K562 (cell line): Measurements from ENCODE around the gene IL5. TPM values are rescaled to one million over a fixed set of nuclear protein-coding genes. Genes with fewer than 3 reads are reported as not detected.

Experiments used
- CHD1 ChIP-seq: fragments of 200-600 bp; sonication (generic); IDR thresholded peaks from one replicate; pipeline ENCODE4 v1.6.1; 2012; ENCODE audit warnings: mild to moderate bottlenecking, moderate library complexity, low read length, inconsistent platforms
- ERF ChIP-seq: fragments of 450-650 bp; formaldehyde crosslinking; IDR thresholded peaks from 2 replicates; pipeline ENCODE4 v1.4.0; 2020; ENCODE audit warnings: mild to moderate bottlenecking, mixed read lengths
- GTF2E2 ChIP-seq: fragments of 200-800 bp; sonication (Bioruptor generic); IDR thresholded peaks from 2 replicates; pipeline ENCODE4 v1.6.1; 2016; ENCODE audit warnings: missing genetic modification characterization, missing compliant biosample characterization
- PHF20 ChIP-seq: fragments of 450-650 bp; IDR thresholded peaks from 2 replicates; pipeline ENCODE4 v1.6.1; 2018; ENCODE audit not compliant: partially characterized antibody
- PHF21A ChIP-seq: fragments of 450-650 bp; IDR thresholded peaks from 2 replicates; pipeline ENCODE4 v1.6.1; 2017; ENCODE audit warnings: low read depth, borderline replicate concordance
- ZNF263 ChIP-seq: sonication (generic); formaldehyde crosslinking; IDR thresholded peaks from 2 replicates; pipeline ENCODE4 v1.8.0; 2022; ENCODE audit warnings: mild to moderate bottlenecking, missing genetic modification reagents, borderline replicate concordance
- ZNF79 ChIP-seq: fragments of 250-450 bp; sonication (Bioruptor Pico); IDR thresholded peaks from 2 replicates; pipeline ENCODE4 v1.4.0; 2020; ENCODE audit warnings: low read depth, mild to moderate bottlenecking, moderate library complexity
- polyA plus RNA-seq, 8 experiments: library from polyadenylated mRNA; depleted of rRNA in 4 of 8; stranded (reverse) in 5 of 8; unstranded in 3 of 8; fragments of >200 nt; fragmentation: Nextera tagmentation in 2 of 8; fragmentation: Illumina TruSeq in 1 of 8; extraction: Ambion mirVana in 2 of 8; extraction: Trizol in 1 of 8; gene quantifications; 2 replicates each; pipeline versions ENCODE4 v1.2.1 to v1.2.3, GENCODE V29; 2011 to 2014; ENCODE audit warnings: inconsistent platforms in 1 of 8, missing spikeins in 1 of 8
- total RNA-seq, 7 experiments: library from RNA; depleted of rRNA in 6 of 7; stranded (reverse); fragments of >200 nt in 6 of 7; fragmentation: Illumina TruSeq in 2 of 7; extraction: Trizol in 2 of 7; gene quantifications; 2 replicates each; pipeline versions ENCODE4 v1.2.1 to v1.2.3, GENCODE V29; 2011 to 2021; ENCODE audit warnings: low replicate concordance in 1 of 7
- TF ChIP-seq, protein P1 (sequence below): fragments of 450-650 bp; IDR thresholded peaks from 2 replicates; pipeline ENCODE4 v1.6.1; 2016; ENCODE audit warnings: mild to moderate bottlenecking, moderate library complexity
- TF ChIP-seq, protein P2 (sequence below): sonication (generic); formaldehyde crosslinking; IDR thresholded peaks from 2 replicates; pipeline ENCODE4 v1.8.0; 2022; ENCODE audit warnings: mild to moderate bottlenecking, missing genetic modification reagents
- TF ChIP-seq, protein P3 (sequence below), 2 experiments: IDR thresholded peaks; 2 replicates each; pipeline ENCODE4 v1.6.1; 2012; ENCODE audit warnings: improper control_type of control experiment in 2 of 2, low read depth in 2 of 2, low read length in 2 of 2, borderline replicate concordance in 1 of 2

The IL5 gene
- total and polyA plus RNA-seq, 9 of the 15 experiments (the other 6 are each of a cell fraction or from before 2014, with no cell fraction given), result 0.44 TPM; not detected in 8

DNA sequence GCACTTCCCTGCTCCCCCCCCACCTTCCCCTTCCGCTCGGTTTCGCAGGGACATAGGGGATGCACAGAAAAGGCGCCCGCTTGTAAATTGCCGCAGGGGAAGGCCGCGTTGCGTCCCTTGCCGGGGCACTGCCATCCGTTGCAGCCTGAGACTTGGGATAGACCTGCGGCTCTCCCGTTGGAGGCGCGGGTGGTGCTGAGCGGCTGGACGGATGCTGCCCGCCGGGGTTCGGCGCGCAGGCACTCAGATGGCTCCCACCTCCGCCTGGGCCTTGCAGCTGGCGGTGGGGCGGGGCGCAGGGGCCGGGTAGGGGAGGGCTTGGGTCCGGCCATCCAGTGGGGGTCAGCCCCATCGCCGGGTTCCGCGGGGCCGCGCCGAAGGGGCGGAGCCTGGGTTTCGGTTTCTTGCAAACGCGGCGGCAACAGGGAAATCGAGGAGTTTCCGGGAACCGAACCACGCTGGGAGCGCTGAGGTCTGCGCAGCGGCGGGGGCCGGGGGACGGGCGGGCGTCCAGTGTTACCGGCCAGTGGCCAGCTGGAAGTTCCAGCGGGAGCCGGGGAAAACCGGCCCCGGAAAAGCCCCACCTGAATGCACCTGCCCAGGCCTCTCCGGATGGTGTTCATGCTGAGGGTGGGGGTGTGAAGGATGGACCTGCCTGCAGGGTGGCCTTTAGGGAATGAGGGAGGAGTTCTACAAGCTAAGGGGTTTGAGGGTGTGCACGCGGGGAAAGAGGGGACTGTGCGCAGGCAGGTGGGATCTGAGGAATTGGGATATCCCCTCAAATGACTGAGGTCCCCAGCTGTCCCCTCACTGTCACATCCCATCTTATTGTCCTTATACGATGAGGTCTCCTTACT is 46.5 kb downstream of the IL5 start (continued):
- TF ChIP-seq, protein P1, sequence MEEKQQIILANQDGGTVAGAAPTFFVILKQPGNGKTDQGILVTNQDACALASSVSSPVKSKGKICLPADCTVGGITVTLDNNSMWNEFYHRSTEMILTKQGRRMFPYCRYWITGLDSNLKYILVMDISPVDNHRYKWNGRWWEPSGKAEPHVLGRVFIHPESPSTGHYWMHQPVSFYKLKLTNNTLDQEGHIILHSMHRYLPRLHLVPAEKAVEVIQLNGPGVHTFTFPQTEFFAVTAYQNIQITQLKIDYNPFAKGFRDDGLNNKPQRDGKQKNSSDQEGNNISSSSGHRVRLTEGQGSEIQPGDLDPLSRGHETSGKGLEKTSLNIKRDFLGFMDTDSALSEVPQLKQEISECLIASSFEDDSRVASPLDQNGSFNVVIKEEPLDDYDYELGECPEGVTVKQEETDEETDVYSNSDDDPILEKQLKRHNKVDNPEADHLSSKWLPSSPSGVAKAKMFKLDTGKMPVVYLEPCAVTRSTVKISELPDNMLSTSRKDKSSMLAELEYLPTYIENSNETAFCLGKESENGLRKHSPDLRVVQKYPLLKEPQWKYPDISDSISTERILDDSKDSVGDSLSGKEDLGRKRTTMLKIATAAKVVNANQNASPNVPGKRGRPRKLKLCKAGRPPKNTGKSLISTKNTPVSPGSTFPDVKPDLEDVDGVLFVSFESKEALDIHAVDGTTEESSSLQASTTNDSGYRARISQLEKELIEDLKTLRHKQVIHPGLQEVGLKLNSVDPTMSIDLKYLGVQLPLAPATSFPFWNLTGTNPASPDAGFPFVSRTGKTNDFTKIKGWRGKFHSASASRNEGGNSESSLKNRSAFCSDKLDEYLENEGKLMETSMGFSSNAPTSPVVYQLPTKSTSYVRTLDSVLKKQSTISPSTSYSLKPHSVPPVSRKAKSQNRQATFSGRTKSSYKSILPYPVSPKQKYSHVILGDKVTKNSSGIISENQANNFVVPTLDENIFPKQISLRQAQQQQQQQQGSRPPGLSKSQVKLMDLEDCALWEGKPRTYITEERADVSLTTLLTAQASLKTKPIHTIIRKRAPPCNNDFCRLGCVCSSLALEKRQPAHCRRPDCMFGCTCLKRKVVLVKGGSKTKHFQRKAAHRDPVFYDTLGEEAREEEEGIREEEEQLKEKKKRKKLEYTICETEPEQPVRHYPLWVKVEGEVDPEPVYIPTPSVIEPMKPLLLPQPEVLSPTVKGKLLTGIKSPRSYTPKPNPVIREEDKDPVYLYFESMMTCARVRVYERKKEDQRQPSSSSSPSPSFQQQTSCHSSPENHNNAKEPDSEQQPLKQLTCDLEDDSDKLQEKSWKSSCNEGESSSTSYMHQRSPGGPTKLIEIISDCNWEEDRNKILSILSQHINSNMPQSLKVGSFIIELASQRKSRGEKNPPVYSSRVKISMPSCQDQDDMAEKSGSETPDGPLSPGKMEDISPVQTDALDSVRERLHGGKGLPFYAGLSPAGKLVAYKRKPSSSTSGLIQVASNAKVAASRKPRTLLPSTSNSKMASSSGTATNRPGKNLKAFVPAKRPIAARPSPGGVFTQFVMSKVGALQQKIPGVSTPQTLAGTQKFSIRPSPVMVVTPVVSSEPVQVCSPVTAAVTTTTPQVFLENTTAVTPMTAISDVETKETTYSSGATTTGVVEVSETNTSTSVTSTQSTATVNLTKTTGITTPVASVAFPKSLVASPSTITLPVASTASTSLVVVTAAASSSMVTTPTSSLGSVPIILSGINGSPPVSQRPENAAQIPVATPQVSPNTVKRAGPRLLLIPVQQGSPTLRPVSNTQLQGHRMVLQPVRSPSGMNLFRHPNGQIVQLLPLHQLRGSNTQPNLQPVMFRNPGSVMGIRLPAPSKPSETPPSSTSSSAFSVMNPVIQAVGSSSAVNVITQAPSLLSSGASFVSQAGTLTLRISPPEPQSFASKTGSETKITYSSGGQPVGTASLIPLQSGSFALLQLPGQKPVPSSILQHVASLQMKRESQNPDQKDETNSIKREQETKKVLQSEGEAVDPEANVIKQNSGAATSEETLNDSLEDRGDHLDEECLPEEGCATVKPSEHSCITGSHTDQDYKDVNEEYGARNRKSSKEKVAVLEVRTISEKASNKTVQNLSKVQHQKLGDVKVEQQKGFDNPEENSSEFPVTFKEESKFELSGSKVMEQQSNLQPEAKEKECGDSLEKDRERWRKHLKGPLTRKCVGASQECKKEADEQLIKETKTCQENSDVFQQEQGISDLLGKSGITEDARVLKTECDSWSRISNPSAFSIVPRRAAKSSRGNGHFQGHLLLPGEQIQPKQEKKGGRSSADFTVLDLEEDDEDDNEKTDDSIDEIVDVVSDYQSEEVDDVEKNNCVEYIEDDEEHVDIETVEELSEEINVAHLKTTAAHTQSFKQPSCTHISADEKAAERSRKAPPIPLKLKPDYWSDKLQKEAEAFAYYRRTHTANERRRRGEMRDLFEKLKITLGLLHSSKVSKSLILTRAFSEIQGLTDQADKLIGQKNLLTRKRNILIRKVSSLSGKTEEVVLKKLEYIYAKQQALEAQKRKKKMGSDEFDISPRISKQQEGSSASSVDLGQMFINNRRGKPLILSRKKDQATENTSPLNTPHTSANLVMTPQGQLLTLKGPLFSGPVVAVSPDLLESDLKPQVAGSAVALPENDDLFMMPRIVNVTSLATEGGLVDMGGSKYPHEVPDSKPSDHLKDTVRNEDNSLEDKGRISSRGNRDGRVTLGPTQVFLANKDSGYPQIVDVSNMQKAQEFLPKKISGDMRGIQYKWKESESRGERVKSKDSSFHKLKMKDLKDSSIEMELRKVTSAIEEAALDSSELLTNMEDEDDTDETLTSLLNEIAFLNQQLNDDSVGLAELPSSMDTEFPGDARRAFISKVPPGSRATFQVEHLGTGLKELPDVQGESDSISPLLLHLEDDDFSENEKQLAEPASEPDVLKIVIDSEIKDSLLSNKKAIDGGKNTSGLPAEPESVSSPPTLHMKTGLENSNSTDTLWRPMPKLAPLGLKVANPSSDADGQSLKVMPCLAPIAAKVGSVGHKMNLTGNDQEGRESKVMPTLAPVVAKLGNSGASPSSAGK, result peak; percentile 72; the same call in 1 of the 2 replicates
- TF ChIP-seq ZNF79 (CRISPR knock-in tag), result no peak
- TF ChIP-seq CHD1, result peak; percentile 80
- TF ChIP-seq GTF2E2, result peak; percentile 75; the same call in 1 of the 2 replicates
- TF ChIP-seq PHF20, result peak; percentile 2
- TF ChIP-seq, protein P2, sequence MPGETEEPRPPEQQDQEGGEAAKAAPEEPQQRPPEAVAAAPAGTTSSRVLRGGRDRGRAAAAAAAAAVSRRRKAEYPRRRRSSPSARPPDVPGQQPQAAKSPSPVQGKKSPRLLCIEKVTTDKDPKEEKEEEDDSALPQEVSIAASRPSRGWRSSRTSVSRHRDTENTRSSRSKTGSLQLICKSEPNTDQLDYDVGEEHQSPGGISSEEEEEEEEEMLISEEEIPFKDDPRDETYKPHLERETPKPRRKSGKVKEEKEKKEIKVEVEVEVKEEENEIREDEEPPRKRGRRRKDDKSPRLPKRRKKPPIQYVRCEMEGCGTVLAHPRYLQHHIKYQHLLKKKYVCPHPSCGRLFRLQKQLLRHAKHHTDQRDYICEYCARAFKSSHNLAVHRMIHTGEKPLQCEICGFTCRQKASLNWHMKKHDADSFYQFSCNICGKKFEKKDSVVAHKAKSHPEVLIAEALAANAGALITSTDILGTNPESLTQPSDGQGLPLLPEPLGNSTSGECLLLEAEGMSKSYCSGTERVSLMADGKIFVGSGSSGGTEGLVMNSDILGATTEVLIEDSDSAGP (CRISPR knock-in tag), result peak; percentile 63; the same call in 1 of the 2 replicates
- 0 out of 2 replicates have a peak, but pooled peaks have one; percentile 21 for TF ChIP-seq ERF (CRISPR knock-in tag)
- TF ChIP-seq ZNF263, result 0 out of 2 replicates have a peak, but pooled peaks have one; percentile 16
- TF ChIP-seq, protein P3, sequence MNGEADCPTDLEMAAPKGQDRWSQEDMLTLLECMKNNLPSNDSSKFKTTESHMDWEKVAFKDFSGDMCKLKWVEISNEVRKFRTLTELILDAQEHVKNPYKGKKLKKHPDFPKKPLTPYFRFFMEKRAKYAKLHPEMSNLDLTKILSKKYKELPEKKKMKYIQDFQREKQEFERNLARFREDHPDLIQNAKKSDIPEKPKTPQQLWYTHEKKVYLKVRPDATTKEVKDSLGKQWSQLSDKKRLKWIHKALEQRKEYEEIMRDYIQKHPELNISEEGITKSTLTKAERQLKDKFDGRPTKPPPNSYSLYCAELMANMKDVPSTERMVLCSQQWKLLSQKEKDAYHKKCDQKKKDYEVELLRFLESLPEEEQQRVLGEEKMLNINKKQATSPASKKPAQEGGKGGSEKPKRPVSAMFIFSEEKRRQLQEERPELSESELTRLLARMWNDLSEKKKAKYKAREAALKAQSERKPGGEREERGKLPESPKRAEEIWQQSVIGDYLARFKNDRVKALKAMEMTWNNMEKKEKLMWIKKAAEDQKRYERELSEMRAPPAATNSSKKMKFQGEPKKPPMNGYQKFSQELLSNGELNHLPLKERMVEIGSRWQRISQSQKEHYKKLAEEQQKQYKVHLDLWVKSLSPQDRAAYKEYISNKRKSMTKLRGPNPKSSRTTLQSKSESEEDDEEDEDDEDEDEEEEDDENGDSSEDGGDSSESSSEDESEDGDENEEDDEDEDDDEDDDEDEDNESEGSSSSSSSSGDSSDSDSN (IDR thresholded peaks at IDR 0.05; ENCODE audit: borderline replicate concordance in 1 of 2, low read depth in 2 of 2, low read length in 2 of 2), result peak; percentile 31 to 86; a peak in 2 of 4 replicates
- 0 out of 2 replicates have a peak, but pooled peaks have one; percentile 47 for TF ChIP-seq PHF21A
